A549 (cell line): ENCODE results near the gene TMEM184C. TPM values are rescaled to one million over a fixed set of nuclear protein-coding genes. Genes with fewer than 3 reads are reported as not detected.

Source experiments
- ATAC-seq, 2 experiments: fragments of 200-7000 bp in 1 of 2; fragments of >200 bp in 1 of 2; cut with Nextera tagmentation in 1 of 2; cut with Tn5 transposase in 1 of 2; 3 replicates each; pipeline versions ENCODE4 v1.8.0 to v1.9.1; 2018 to 2020; ENCODE audit warnings: mild to moderate bottlenecking in 1 of 2, moderate library complexity in 1 of 2
- CTCF ChIA-PET: fragments of 300-600 bp; sonication (Branson Sonifier 250); formaldehyde crosslinking; extraction: SDS; loops from one replicate; lab custom pipeline; 2021; ENCODE audit warnings: antibody characterized with exemption, inconsistent platforms; lab: Yijun Ruan, JAX
- POLR2A ChIA-PET: fragments of 350-600 bp; formaldehyde crosslinking; extraction: SDS; loops from one replicate; lab custom pipeline; 2021; ENCODE audit warnings: antibody characterized with exemption, inconsistent platforms; lab: Yijun Ruan, JAX
- DNase-seq, 2 experiments: peaks; one replicate each; pipeline versions ENCODE4 v3.0.0 to v3.0.0-alpha.2; 2011 to 2016; ENCODE audit warnings: low read depth in 1 of 2, low spot score in 1 of 2
- FAIRE-seq: peaks from 2 replicates; lab custom pipeline; 2011; peaks lifted over from hg19 to GRCh38; lab: Jason Lieb, UNC
- H3K27ac ChIP-seq, 2 experiments: fragments of >200 bp; sonication (Bioruptor Twin); formaldehyde crosslinking; 3 replicates each; pipeline ENCODE4 v1.5.1; 2016 to 2017
- H3K4me1 ChIP-seq: fragments of >200 bp; sonication (Bioruptor Twin); formaldehyde crosslinking; 3 replicates; pipeline ENCODE4 v1.6.1; 2016
- H3K4me2 ChIP-seq: fragments of >200 bp; sonication (Bioruptor Twin); formaldehyde crosslinking; 3 replicates; pipeline ENCODE4 v1.6.1; 2016
- H3K4me3 ChIP-seq: fragments of >200 bp; sonication (Bioruptor Twin); formaldehyde crosslinking; 3 replicates; pipeline ENCODE4 v1.5.1; 2016
- H3K9me3 ChIP-seq: fragments of >200 bp; sonication (Bioruptor Twin); formaldehyde crosslinking; 3 replicates; pipeline ENCODE4 v1.6.1; 2016
- CBX2 ChIP-seq: fragments of 200-600 bp; sonication (generic); IDR thresholded peaks from 2 replicates; pipeline ENCODE4 v1.6.1; 2016; ENCODE audit warnings: low read depth, mild to moderate bottlenecking, borderline replicate concordance
- CBX8 ChIP-seq: fragments of 200-600 bp; sonication (generic); IDR thresholded peaks from 2 replicates; pipeline ENCODE4 v1.6.1; 2016
- CHD2 ChIP-seq: fragments of 150-350 bp; IDR thresholded peaks from 2 replicates; pipeline ENCODE4 v1.6.1; 2014; ENCODE audit warnings: low read length; ENCODE audit not compliant: partially characterized antibody
- ESRRA ChIP-seq: fragments of 150-350 bp; IDR thresholded peaks from 2 replicates; pipeline ENCODE4 v1.6.1; 2014; ENCODE audit warnings: mild to moderate bottlenecking, low read length, borderline replicate concordance
- FOSL2 ChIP-seq, 2 experiments: fragments of 450-650 bp in 1 of 2; fragments of >200 bp in 1 of 2; sonication (Bioruptor Twin) in 1 of 2; formaldehyde crosslinking; IDR thresholded peaks; 2 replicates each; pipeline versions ENCODE4 v1.5.0 to v1.6.1; 2016 to 2020; ENCODE audit warnings: mild to moderate bottlenecking in 1 of 2, moderate library complexity in 1 of 2
- FOXS1 ChIP-seq: fragments of 250-450 bp; sonication (Bioruptor Pico); IDR thresholded peaks from 2 replicates; pipeline ENCODE4 v1.5.0; 2020; ENCODE audit warnings: mild to moderate bottlenecking, moderate library complexity
- GATA3 ChIP-seq: IDR thresholded peaks from 2 replicates; pipeline ENCODE4 v1.6.1; 2012; ENCODE audit warnings: borderline replicate concordance
- HOXA7 ChIP-seq: fragments of 250-450 bp; sonication (Bioruptor Pico); IDR thresholded peaks from 2 replicates; pipeline ENCODE4 v1.5.0; 2020; ENCODE audit warnings: mild to moderate bottlenecking, moderate library complexity
- MAFK ChIP-seq: fragments of 450-650 bp; IDR thresholded peaks from 2 replicates; pipeline ENCODE4 v1.6.1; 2014; ENCODE audit not compliant: partially characterized antibody
- MAZ ChIP-seq: fragments of 150-350 bp; IDR thresholded peaks from 2 replicates; pipeline ENCODE4 v1.6.1; 2014; ENCODE audit warnings: antibody characterized with exemption, low read depth, low read length, borderline replicate concordance
- NFE2L2 ChIP-seq: fragments of 150-350 bp; conservative IDR thresholded peaks from 2 replicates; pipeline ENCODE4 v1.6.1; 2014; ENCODE audit warnings: low read length
- NPAS2 ChIP-seq: fragments of 250-450 bp; sonication (Bioruptor Pico); IDR thresholded peaks from 2 replicates; pipeline ENCODE4 v1.8.0; 2022; ENCODE audit warnings: mild to moderate bottlenecking, moderate library complexity, borderline replicate concordance
- POLR2AphosphoS2 ChIP-seq: conservative IDR thresholded peaks from 2 replicates; pipeline ENCODE4 v1.6.1; 2012; ENCODE audit warnings: low read length, improper control_type of control experiment, inconsistent platforms
- RAD21 ChIP-seq, 2 experiments: fragments of >200 bp in 1 of 2; sonication (Bioruptor Twin) in 1 of 2; formaldehyde crosslinking in 1 of 2; IDR thresholded peaks in 1 of 2; conservative IDR thresholded peaks in 1 of 2; 2 replicates in 1 of 2; 3 replicates in 1 of 2; pipeline ENCODE4 v1.6.1; 2012 to 2018; ENCODE audit warnings: inconsistent platforms in 1 of 2
- SMC3 ChIP-seq: fragments of >200 bp; sonication (Bioruptor Twin); formaldehyde crosslinking; IDR thresholded peaks from 3 replicates; pipeline ENCODE4 v1.6.1; 2018; ENCODE audit warnings: inconsistent platforms
- TP53 ChIP-seq: fragments of 250-450 bp; sonication (Bioruptor Pico); IDR thresholded peaks from 2 replicates; pipeline ENCODE4 v1.5.0; 2021; ENCODE audit warnings: mild to moderate bottlenecking, moderate library complexity
- WGBS: methylation state at CpG from one replicate; pipeline ENCODE4 v1.1.6; 2017; ENCODE audit errors: missing lambda C conversion rate; 5-methylcytosine and 5-hydroxymethylcytosine counted together
- polyA plus RNA-seq, 4 experiments: library from polyadenylated mRNA; depleted of rRNA in 3 of 4; stranded (reverse); fragments of >200 nt; fragmentation: RNase III in 1 of 4; extraction: RNeasy Plus Mini Kit Qiagen cat#74134 plus additional on column Dnase treatment in 1 of 4; gene quantifications; 2 replicates in 3 of 4; 3 replicates in 1 of 4; pipeline ENCODE4 v1.2.3, GENCODE V29; 2011 to 2017
- TF ChIP-seq, protein P1 (sequence below): fragments of >200 bp; sonication (Bioruptor Twin); formaldehyde crosslinking; IDR thresholded peaks from 3 replicates; pipeline ENCODE4 v1.5.1; 2016
- TF ChIP-seq, protein P2 (sequence below): fragments of 450-650 bp; IDR thresholded peaks from 2 replicates; pipeline ENCODE4 v1.6.1; 2014; ENCODE audit warnings: antibody characterized with exemption

The TMEM184C gene
- polyA plus RNA-seq, 2 of the 4 experiments (the other 2 are of a cell fraction), result 17.6 to 25.2 TPM

DNA sequence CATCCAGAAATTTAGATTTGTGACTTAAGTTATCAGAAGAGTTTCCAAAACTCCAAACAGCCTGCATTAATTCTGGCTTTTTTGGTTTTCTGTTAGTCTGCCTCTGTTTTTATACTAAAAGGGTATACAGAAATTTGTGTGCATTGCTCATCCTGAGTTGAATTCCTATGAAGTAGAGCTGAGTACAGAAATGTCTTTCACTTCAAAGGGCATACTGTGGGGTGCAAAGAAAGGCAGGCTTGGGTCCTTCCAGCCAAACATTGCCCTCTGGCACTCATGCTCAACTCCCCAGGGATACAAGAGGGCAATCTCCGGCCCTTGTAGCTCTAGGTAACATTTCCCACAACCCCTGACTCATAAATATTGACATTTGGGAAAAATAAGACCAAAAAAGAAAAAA lies 27.6 kb upstream of the TMEM184C start (continued):
- TF ChIP-seq MAZ (no peak), NPAS2 (CRISPR knock-in tag) (no peak), SMC3 (no peak), CHD2 (no peak)

DNA sequence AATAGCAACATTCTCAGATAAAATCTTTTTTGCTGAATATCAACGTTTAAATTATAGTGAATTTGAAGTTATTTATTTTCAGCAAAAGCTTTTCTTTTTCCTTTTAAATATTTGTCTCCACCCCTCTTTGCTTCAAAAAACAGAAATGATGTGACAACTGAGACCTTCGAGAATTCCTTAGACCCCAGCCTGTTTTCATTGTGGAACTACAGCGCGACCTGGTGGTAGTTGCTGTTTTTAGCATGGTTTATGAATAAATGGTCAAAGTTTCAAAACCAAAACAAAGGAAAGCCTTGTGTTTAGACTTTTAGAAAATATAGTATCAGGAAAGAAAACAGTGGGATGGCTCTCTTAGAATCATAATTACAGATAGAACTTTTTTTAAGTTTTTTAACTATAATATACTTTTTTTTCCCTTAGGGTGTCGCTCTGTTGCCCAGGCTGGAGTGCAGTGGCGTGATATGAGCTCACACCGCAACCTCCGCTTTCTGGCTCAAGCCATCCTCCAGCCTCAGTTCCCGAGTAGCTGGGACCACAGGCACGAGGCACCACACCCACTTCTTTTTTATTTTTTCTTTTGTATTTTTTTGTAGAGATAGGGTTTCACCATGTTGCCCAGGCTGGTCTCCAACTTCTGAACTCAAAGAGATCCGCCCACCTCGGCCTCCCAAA lies 26.8 kb upstream of the TMEM184C start:
- CTCF ChIA-PET, result interaction anchor here (0.6 to 3.1 kb wide), 35 partner anchors 9 to 846 kb away, joined by 3 to 33 read pairs (median 4); no protein-coding TSS in a partner anchor
- H3K27ac ChIP-seq, result no peak overlapping the region
- H3K4me1 ChIP-seq, result peaks cover 7% of the 10 kb centered on the region; the same call in 1 of the 3 replicates
- no peak overlapping the region for H3K4me3 ChIP-seq
- no peaks in the 10 kb centered on the region for H3K9me3 ChIP-seq
- WGBS, result 44% methylated on average over 12 of the region's 12 CpGs
- TF ChIP-seq, protein P1, sequence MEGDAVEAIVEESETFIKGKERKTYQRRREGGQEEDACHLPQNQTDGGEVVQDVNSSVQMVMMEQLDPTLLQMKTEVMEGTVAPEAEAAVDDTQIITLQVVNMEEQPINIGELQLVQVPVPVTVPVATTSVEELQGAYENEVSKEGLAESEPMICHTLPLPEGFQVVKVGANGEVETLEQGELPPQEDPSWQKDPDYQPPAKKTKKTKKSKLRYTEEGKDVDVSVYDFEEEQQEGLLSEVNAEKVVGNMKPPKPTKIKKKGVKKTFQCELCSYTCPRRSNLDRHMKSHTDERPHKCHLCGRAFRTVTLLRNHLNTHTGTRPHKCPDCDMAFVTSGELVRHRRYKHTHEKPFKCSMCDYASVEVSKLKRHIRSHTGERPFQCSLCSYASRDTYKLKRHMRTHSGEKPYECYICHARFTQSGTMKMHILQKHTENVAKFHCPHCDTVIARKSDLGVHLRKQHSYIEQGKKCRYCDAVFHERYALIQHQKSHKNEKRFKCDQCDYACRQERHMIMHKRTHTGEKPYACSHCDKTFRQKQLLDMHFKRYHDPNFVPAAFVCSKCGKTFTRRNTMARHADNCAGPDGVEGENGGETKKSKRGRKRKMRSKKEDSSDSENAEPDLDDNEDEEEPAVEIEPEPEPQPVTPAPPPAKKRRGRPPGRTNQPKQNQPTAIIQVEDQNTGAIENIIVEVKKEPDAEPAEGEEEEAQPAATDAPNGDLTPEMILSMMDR, result peak; percentile 75
- TF ChIP-seq NFE2L2 (no peak), SMC3 (peak; percentile 84), RAD21 (conservative IDR thresholded peaks at IDR 0.05 in 1 of 2, IDR thresholded peaks at IDR 0.05 in 1 of 2) (peak; percentile 87 to 89)
- TF ChIP-seq, all 56 proteins: peak for 3
- ATAC-seq, result peak in 1 of 2 experiments; percentile 81; a peak in 3 of 6 replicates
- H3K4me2 ChIP-seq, result 0 out of 3 replicates have a peak overlapping the region, but pooled peaks have one; percentile 14
- peak; percentile 32 to 52 for DNase-seq
- POLR2A ChIA-PET, result no interaction called here
- FAIRE-seq, result no peak

DNA sequence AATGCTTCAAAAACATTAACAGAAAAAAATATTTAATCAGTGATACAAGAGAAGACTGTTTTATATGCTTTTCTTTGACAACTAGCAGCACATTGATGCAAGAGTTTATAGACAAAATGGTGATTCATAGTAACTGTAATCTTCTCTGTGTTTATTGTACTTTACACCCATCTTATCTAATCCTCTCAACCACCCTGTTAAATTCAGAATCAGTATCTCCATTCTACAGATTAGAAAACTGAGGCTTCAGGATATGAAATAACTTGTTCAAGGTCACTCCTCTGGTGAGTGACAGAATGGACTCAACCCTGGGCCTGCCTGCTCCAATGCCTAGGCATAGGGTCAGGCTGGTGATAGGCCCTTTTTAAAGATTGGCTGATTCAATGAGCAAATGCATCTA lies 26.1 kb upstream of the TMEM184C start:
- no peak for ATAC-seq

DNA sequence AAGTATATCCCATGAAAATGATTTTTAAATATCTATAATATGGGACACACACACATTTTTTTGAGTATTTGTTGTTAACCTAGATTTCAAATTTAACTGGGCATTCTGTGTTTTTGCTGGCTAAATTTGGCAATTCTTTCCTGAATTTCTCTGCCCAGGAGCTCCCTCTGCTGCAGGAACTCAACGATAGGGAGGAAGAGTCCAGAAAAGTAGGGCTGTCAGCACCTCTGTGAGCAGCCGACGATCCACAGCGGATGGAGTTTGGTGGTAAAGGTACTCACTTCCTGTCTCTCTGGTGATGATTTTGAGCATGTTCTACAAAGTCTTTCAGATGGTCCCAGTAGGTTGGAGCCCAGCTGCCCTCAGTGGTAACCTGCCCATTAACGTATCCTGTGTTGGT lies 23.1 kb upstream of the TMEM184C start:
- TF ChIP-seq CBX8, result no peak
- peak in 1 of 2 experiments; percentile 22; a peak in 1 of 5 replicates for TF ChIP-seq RAD21 (conservative IDR thresholded peaks at IDR 0.05 in 1 of 2, IDR thresholded peaks at IDR 0.05 in 1 of 2)
- no peak for DNase-seq
- ChIA-PET POLR2A (no interaction called here), CTCF (interaction anchor here (0.6 to 1.9 kb wide), 3 partner anchors 22 to 575 kb away, joined by 3 to 4 read pairs (median 3); no protein-coding TSS in a partner anchor)
- H3K4me2 ChIP-seq, result no peak overlapping the region
- H3K4me3 ChIP-seq, result no peak overlapping the region
- H3K27ac ChIP-seq, result no peak overlapping the region
- no peaks in the 10 kb centered on the region for H3K9me3 ChIP-seq
- peak in 1 of 2 experiments; percentile 39; a peak in 1 of 6 replicates for ATAC-seq
- peaks cover 7% of the 10 kb centered on the region; the same call in 2 of the 3 replicates for H3K4me1 ChIP-seq
- no peak for FAIRE-seq
- WGBS, result 64% methylated on average over 5 of the region's 5 CpGs

More for the DNA sequence above, 26.1 kb upstream of the TMEM184C start:
- DNase-seq (no peak), FAIRE-seq (no peak)
- Histone ChIP-seq H3K4me3 (no peak overlapping the region), H3K4me1 (peaks cover 7% of the 10 kb centered on the region; the same call in 1 of the 3 replicates), H3K27ac (no peak overlapping the region), H3K4me2 (no peak overlapping the region), H3K9me3 (no peaks in the 10 kb centered on the region)
- CTCF ChIA-PET, result interaction anchor here (0.6 to 3.1 kb wide), 14 partner anchors 8 to 572 kb away, joined by 3 to 33 read pairs (median 5); no protein-coding TSS in a partner anchor
- POLR2A ChIA-PET, result no interaction called here
- no peak for TF ChIP-seq POLR2AphosphoS2
- TF ChIP-seq CBX2, result no peak
- TF ChIP-seq FOXS1 (CRISPR knock-in tag), result no peak
- TF ChIP-seq HOXA7 (CRISPR knock-in tag), result no peak
- TF ChIP-seq, protein P2, sequence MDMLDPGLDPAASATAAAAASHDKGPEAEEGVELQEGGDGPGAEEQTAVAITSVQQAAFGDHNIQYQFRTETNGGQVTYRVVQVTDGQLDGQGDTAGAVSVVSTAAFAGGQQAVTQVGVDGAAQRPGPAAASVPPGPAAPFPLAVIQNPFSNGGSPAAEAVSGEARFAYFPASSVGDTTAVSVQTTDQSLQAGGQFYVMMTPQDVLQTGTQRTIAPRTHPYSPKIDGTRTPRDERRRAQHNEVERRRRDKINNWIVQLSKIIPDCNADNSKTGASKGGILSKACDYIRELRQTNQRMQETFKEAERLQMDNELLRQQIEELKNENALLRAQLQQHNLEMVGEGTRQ, result no peak

DNA sequence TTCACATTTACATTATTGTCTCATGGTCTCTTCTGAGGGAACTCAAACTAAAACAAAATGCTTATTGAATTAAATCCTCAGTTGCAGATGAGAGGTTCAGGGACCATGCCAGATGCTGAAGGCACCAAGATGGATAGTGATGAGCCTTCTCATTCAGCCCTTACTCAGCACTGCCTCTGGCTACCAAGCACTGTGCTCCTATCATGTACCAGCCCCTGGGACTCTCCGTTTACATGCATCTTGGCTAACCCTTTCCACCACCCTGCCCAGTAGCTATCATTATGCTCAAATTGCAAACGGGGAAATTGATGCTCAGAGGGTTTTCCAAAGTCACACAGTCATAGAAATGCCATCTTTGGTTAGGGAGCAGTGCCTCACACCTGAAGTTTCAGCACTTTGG lies 22.6 kb upstream of the TMEM184C start:
- ChIA-PET POLR2A (no interaction called here), CTCF (interaction anchor here (0.6 to 1.9 kb wide), 4 partner anchors 22 to 576 kb away, joined by 3 to 4 read pairs (median 3); no protein-coding TSS in a partner anchor)
- H3K4me2 ChIP-seq, result no peak overlapping the region
- FAIRE-seq (no peak), ATAC-seq (no peak), DNase-seq (no peak)
- H3K4me3 ChIP-seq, result no peak overlapping the region
- no peak overlapping the region for H3K27ac ChIP-seq
- H3K4me1 ChIP-seq, result peaks cover 8% of the 10 kb centered on the region; the same call in 2 of the 3 replicates
- H3K9me3 ChIP-seq, result no peaks in the 10 kb centered on the region
- TF ChIP-seq ESRRA (no peak), GATA3 (no peak), TP53 (CRISPR knock-in tag) (no peak), MAFK (no peak), FOSL2 (IDR thresholded peaks at IDR 0.05) (no peak), FOSL2 (CRISPR knock-in tag; IDR thresholded peaks at IDR 0.05) (no peak)
- 64% methylated on average over 2 of the region's 2 CpGs for WGBS
